NT2/D1 (cell line): ENCODE data around the gene MEIS2.

ENCODE experiments used
- DNase-seq: peaks from one replicate; pipeline ENCODE4 v3.0.0-alpha.2; 2011; ENCODE audit warnings: low read depth, low spot score
- H3K27me3 ChIP-seq: 2 replicates; pipeline ENCODE4 v1.6.0; 2011; ENCODE audit warnings: mild to moderate bottlenecking; ENCODE audit not compliant: insufficient read length, insufficient read depth
- H3K36me3 ChIP-seq: 2 replicates; pipeline ENCODE4 v1.6.1; 2011; ENCODE audit warnings: mild to moderate bottlenecking, low read length, mixed read lengths; ENCODE audit not compliant: insufficient read depth, insufficient read length
- H3K4me1 ChIP-seq: 2 replicates; pipeline ENCODE4 v1.5.1; 2011; ENCODE audit not compliant: insufficient read depth, insufficient read length
- H3K4me3 ChIP-seq: 2 replicates; pipeline ENCODE4 v1.5.1; 2011; ENCODE audit warnings: low read depth; ENCODE audit not compliant: insufficient read length
- H3K9ac ChIP-seq: 2 replicates; pipeline ENCODE4 v1.6.0; 2011; ENCODE audit warnings: low read depth; ENCODE audit not compliant: insufficient read length
- H3K9me3 ChIP-seq: 2 replicates; pipeline ENCODE4 v1.5.1; 2011; ENCODE audit warnings: mild to moderate bottlenecking, low read length; ENCODE audit not compliant: insufficient read depth
- SUZ12 ChIP-seq: IDR thresholded peaks from 2 replicates; pipeline ENCODE4 v1.6.1; 2011; ENCODE audit not compliant: insufficient read length, insufficient read depth; ENCODE audit errors: extremely low read depth
- YY1 ChIP-seq: IDR thresholded peaks from 2 replicates; pipeline ENCODE4 v1.6.1; 2011; ENCODE audit not compliant: insufficient read length, insufficient read depth
- ZNF274 ChIP-seq: IDR thresholded peaks from 2 replicates; pipeline ENCODE4 v1.6.1; 2011; ENCODE audit warnings: mild to moderate bottlenecking, low read depth, low read length

MEIS2 gene

GRCh38 chr15:37056177-37057121 is 43.9 kb downstream of the MEIS2 start:
- DNase-seq: no peak
- no peak overlapping the region for H3K9ac ChIP-seq

GRCh38 chr15:37055481-37055880 is 44.9 kb downstream of the MEIS2 start:
- Histone ChIP-seq H3K9ac (no peak overlapping the region), H3K36me3 (no peaks in the 10 kb centered on the region), H3K27me3 (no peaks in the 10 kb centered on the region), H3K4me3 (no peak overlapping the region), H3K4me1 (peaks cover 3% of the 10 kb centered on the region), H3K9me3 (no peaks in the 10 kb centered on the region)
- DNase-seq: no peak
- TF ChIP-seq YY1: no peak

More at GRCh38 chr15:37056177-37057121, 43.9 kb downstream of the MEIS2 start:
- TF ChIP-seq SUZ12: no peak
- TF ChIP-seq ZNF274: no peak
- no peak for TF ChIP-seq YY1
- no peaks in the 10 kb centered on the region for H3K9me3 ChIP-seq
- H3K27me3 ChIP-seq: no peaks in the 10 kb centered on the region
- H3K4me1 ChIP-seq: peaks cover 3% of the 10 kb centered on the region
- no peak overlapping the region for H3K4me3 ChIP-seq
- H3K36me3 ChIP-seq: no peaks in the 10 kb centered on the region

GRCh38 chr15:37054336-37054735 is 46.0 kb downstream of the MEIS2 start:
- Histone ChIP-seq H3K9me3 (no peaks in the 10 kb centered on the region), H3K4me3 (no peak overlapping the region), H3K9ac (no peak overlapping the region), H3K4me1 (peaks cover 3% of the 10 kb centered on the region), H3K36me3 (no peaks in the 10 kb centered on the region), H3K27me3 (no peaks in the 10 kb centered on the region)
- DNase-seq: no peak
- no peak for TF ChIP-seq SUZ12
- no peak for TF ChIP-seq YY1
- TF ChIP-seq ZNF274: no peak

GRCh38 chr15:37053166-37053565 is 47.2 kb downstream of the MEIS2 start:
- DNase-seq: no peak
- Histone ChIP-seq H3K9ac (no peak overlapping the region), H3K4me3 (no peak overlapping the region), H3K9me3 (no peaks in the 10 kb centered on the region), H3K4me1 (peaks cover 3% of the 10 kb centered on the region), H3K36me3 (no peaks in the 10 kb centered on the region), H3K27me3 (no peaks in the 10 kb centered on the region)
- no peak for TF ChIP-seq YY1
- TF ChIP-seq ZNF274: no peak
- TF ChIP-seq SUZ12: no peak

- TF ChIP-seq SUZ12 (no peak), YY1 (no peak), ZNF274 (no peak)
- no peak overlapping the region for H3K4me3 ChIP-seq
- no peak overlapping the region for H3K9ac ChIP-seq
- H3K4me1 ChIP-seq: no peaks in the 10 kb centered on the region
- no peak for DNase-seq
- no peaks in the 10 kb centered on the region for H3K36me3 ChIP-seq
- no peaks in the 10 kb centered on the region for H3K27me3 ChIP-seq
- H3K9me3 ChIP-seq: no peaks in the 10 kb centered on the region
These were observed 50.0 kb downstream of the MEIS2 start for GRCh38 chr15:37050345-37050744.

GRCh38 chr15:37046876-37047614 is 53.3 kb downstream of the MEIS2 start:
- H3K4me1 ChIP-seq: peaks cover 2% of the 10 kb centered on the region
- no peak overlapping the region for H3K9ac ChIP-seq
- H3K9me3 ChIP-seq: no peaks in the 10 kb centered on the region
- H3K36me3 ChIP-seq: no peaks in the 10 kb centered on the region
- no peak for TF ChIP-seq YY1
- no peak for TF ChIP-seq ZNF274
- H3K4me3 ChIP-seq: no peak overlapping the region
- no peaks in the 10 kb centered on the region for H3K27me3 ChIP-seq
- DNase-seq: peak; percentile 43
